WTC11 (cell line): Measurements from ENCODE around the gene ASIC2. TPM values are rescaled to one million over a fixed set of nuclear protein-coding genes. Genes with fewer than 3 reads are reported as not detected.

ENCODE experiments used
- ATAC-seq: fragments of 200-7000 bp; cut with Tn5 transposase; 2 replicates; pipeline ENCODE4 v1.10.0; 2021; ENCODE audit warnings: mild to moderate bottlenecking, moderate library complexity
- CTCF ChIA-PET: fragments of 300-600 bp; sonication (Branson Sonifier 250); formaldehyde crosslinking; loops from one replicate; lab custom pipeline; 2021; ENCODE audit warnings: antibody characterized with exemption; lab: Charles Lee
- POLR2A ChIA-PET: fragments of 350-600 bp; sonication (Branson Sonifier 250); formaldehyde crosslinking; loops from one replicate; lab custom pipeline; 2021; ENCODE audit warnings: antibody characterized with exemption; lab: Charles Lee
- DNase-seq: peaks from one replicate; pipeline ENCODE4 v3.0.0; 2021; ENCODE audit warnings: low spot score
- H3K27ac Mint-ChIP-seq: 2 replicates; pipeline ENCODE4 v1.8.0; 2021; ENCODE audit warnings: mixed read lengths
- H3K27me3 Mint-ChIP-seq: 2 replicates; pipeline ENCODE4 v1.8.0; 2021; ENCODE audit warnings: low read depth, mild to moderate bottlenecking, moderate library complexity, mixed read lengths
- H3K36me3 Mint-ChIP-seq: 2 replicates; pipeline ENCODE4 v1.8.0; 2021; ENCODE audit warnings: mixed read lengths
- H3K4me1 Mint-ChIP-seq: 2 replicates; pipeline ENCODE4 v1.8.0; 2022; ENCODE audit warnings: mixed read lengths
- H3K4me3 Mint-ChIP-seq: 2 replicates; pipeline ENCODE4 v1.8.0; 2021; ENCODE audit warnings: mild to moderate bottlenecking, moderate library complexity, mixed read lengths
- H3K9me3 Mint-ChIP-seq: 2 replicates; pipeline ENCODE4 v1.8.0; 2021; ENCODE audit warnings: mixed read lengths
- ATF1 ChIP-seq: sonication (generic); formaldehyde crosslinking; IDR thresholded peaks from 2 replicates; pipeline ENCODE4 v1.8.1; 2023; ENCODE audit warnings: mild to moderate bottlenecking, moderate library complexity, missing genetic modification reagents
- EMX1 ChIP-seq: fragments of 250-450 bp; sonication (Bioruptor Pico); IDR thresholded peaks from 2 replicates; pipeline ENCODE4 v1.8.0; 2021; ENCODE audit warnings: mild to moderate bottlenecking
- ETV6 ChIP-seq: sonication (generic); formaldehyde crosslinking; IDR thresholded peaks from 2 replicates; pipeline ENCODE4 v1.8.1; 2022; ENCODE audit warnings: mild to moderate bottlenecking, missing genetic modification reagents
- HMGA2 ChIP-seq: fragments of 250-450 bp; sonication (Bioruptor Pico); IDR thresholded peaks from 2 replicates; pipeline ENCODE4 v1.4.0; 2021; ENCODE audit warnings: mild to moderate bottlenecking, moderate library complexity
- KAT7 ChIP-seq: sonication (generic); formaldehyde crosslinking; IDR thresholded peaks from 2 replicates; pipeline ENCODE4 v1.8.1; 2023; ENCODE audit warnings: missing genetic modification reagents, mild to moderate bottlenecking, borderline replicate concordance
- NFATC4 ChIP-seq: fragments of 250-450 bp; sonication (Bioruptor Pico); IDR thresholded peaks from 2 replicates; pipeline ENCODE4 v1.9.0; 2021; ENCODE audit warnings: mild to moderate bottlenecking
- NFYB ChIP-seq: sonication (generic); formaldehyde crosslinking; conservative IDR thresholded peaks from 2 replicates; pipeline ENCODE4 v1.8.0; 2022; ENCODE audit warnings: low read depth, missing genetic modification reagents
- NR1H2 ChIP-seq: sonication (generic); formaldehyde crosslinking; IDR thresholded peaks from 2 replicates; pipeline ENCODE4 v1.9.0; 2021; ENCODE audit warnings: mild to moderate bottlenecking, moderate library complexity, missing genetic modification reagents
- NR2C2 ChIP-seq: sonication (generic); formaldehyde crosslinking; IDR thresholded peaks from 2 replicates; pipeline ENCODE4 v1.8.0; 2022; ENCODE audit warnings: mild to moderate bottlenecking, missing genetic modification reagents
- NR3C1 ChIP-seq: sonication (generic); formaldehyde crosslinking; conservative IDR thresholded peaks from 2 replicates; pipeline ENCODE4 v1.8.1; 2023; ENCODE audit warnings: low read depth, mild to moderate bottlenecking, missing genetic modification reagents
- OVOL2 ChIP-seq: fragments of 250-450 bp; sonication (Bioruptor Pico); IDR thresholded peaks from 2 replicates; pipeline ENCODE4 v1.9.0; 2021; ENCODE audit warnings: mild to moderate bottlenecking, borderline replicate concordance
- PRRX2 ChIP-seq: fragments of 250-450 bp; sonication (Bioruptor Pico); IDR thresholded peaks from 2 replicates; pipeline ENCODE4 v1.8.0; 2021; ENCODE audit warnings: mild to moderate bottlenecking
- SMAD4 ChIP-seq: sonication (generic); formaldehyde crosslinking; IDR thresholded peaks from 2 replicates; pipeline ENCODE4 v1.8.0; 2022; ENCODE audit warnings: mild to moderate bottlenecking, missing genetic modification reagents
- TCF7 ChIP-seq: sonication (generic); formaldehyde crosslinking; IDR thresholded peaks from 2 replicates; pipeline ENCODE4 v1.8.0; 2022; ENCODE audit warnings: mild to moderate bottlenecking, low read depth, missing genetic modification reagents, moderate library complexity
- TEAD1 ChIP-seq: sonication (generic); formaldehyde crosslinking; IDR thresholded peaks from 2 replicates; pipeline ENCODE4 v1.8.0; 2022; ENCODE audit warnings: mild to moderate bottlenecking, missing genetic modification reagents
- TEAD4 ChIP-seq: sonication (generic); formaldehyde crosslinking; IDR thresholded peaks from 2 replicates; pipeline ENCODE4 v1.8.0; 2022; ENCODE audit warnings: mild to moderate bottlenecking, missing genetic modification reagents
- ZNF317 ChIP-seq: sonication (generic); formaldehyde crosslinking; IDR thresholded peaks from 2 replicates; pipeline ENCODE4 v1.8.1; 2023; ENCODE audit warnings: low read depth, mild to moderate bottlenecking, moderate library complexity, missing genetic modification reagents, borderline replicate concordance
- total RNA-seq: library from RNA; stranded (reverse); gene quantifications from 3 replicates; pipeline ENCODE4 v1.2.3, GENCODE V29; 2021
- TF ChIP-seq, protein P1 (sequence below): sonication (generic); formaldehyde crosslinking; IDR thresholded peaks from 2 replicates; pipeline ENCODE4 v1.8.1; 2023; ENCODE audit warnings: mild to moderate bottlenecking, missing genetic modification reagents
- TF ChIP-seq, protein P2 (sequence below): sonication (generic); formaldehyde crosslinking; IDR thresholded peaks from 2 replicates; pipeline ENCODE4 v1.8.1; 2023; ENCODE audit warnings: mild to moderate bottlenecking, missing genetic modification reagents, borderline replicate concordance
- TF ChIP-seq, protein P3 (sequence below): fragments of 250-450 bp; sonication (Bioruptor Pico); conservative IDR thresholded peaks from 2 replicates; pipeline ENCODE4 v1.9.0; 2021; ENCODE audit warnings: mild to moderate bottlenecking
- TF ChIP-seq, protein P4 (sequence below): sonication (generic); formaldehyde crosslinking; IDR thresholded peaks from 2 replicates; pipeline ENCODE4 v1.8.1; 2022; ENCODE audit warnings: mild to moderate bottlenecking, moderate library complexity, missing genetic modification reagents
- TF ChIP-seq, protein P5 (sequence below): sonication (generic); formaldehyde crosslinking; IDR thresholded peaks from 2 replicates; pipeline ENCODE4 v1.8.1; 2023; ENCODE audit warnings: mild to moderate bottlenecking, missing genetic modification reagents
- TF ChIP-seq, protein P6 (sequence below): fragments of 250-450 bp; sonication (Bioruptor Pico); IDR thresholded peaks from 2 replicates; pipeline ENCODE4 v1.9.0; 2021; ENCODE audit warnings: mild to moderate bottlenecking
- TF ChIP-seq, protein P7 (sequence below): sonication (generic); formaldehyde crosslinking; conservative IDR thresholded peaks from 2 replicates; pipeline ENCODE4 v1.8.1; 2022; ENCODE audit warnings: mild to moderate bottlenecking, missing genetic modification reagents

Gene ASIC2
- total RNA-seq, 1 experiment from 2014 or later: 2.7 TPM

DNA sequence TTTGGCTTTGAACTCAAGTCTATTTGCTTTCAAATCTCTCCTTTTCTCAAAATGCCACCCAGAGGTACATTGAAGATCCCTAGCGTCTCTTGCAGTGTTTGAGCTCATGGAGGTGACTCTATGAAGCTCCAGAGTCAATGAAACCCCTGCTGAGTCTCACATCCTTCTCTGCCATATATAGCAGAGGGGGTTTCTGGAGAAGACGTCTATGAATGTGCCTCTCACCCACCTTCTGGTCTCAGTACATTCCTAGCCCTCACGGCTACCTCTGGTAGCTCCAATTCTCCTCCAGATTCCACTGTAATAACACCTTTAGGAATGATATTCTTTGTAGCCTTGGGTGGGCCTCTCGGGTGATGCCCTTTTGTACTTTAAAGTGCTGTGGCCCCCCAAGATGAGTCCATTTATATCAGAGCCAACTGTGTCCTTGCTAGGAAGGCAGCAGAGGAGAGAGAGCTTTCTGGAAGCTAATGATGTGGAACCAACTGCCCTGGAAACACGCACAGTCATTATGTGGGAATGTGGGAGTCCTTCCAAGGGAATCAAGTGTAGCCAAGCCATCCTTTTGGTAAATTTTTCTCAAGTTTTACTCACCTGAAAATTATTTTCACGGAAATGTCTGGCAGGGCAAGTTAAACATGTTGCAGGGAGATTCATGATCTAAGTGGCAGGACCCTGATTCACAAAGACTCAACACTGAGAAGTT lies 123.4 kb downstream of the ASIC2 start (continued):
- TF ChIP-seq ZNF317 (CRISPR knock-in tag) (no peak), NR3C1 (CRISPR knock-in tag) (no peak), TEAD4 (no peak), PRRX2 (CRISPR knock-in tag) (no peak), SMAD4 (CRISPR knock-in tag) (no peak), NR1H2 (CRISPR knock-in tag) (no peak)
- TF ChIP-seq, protein P1, sequence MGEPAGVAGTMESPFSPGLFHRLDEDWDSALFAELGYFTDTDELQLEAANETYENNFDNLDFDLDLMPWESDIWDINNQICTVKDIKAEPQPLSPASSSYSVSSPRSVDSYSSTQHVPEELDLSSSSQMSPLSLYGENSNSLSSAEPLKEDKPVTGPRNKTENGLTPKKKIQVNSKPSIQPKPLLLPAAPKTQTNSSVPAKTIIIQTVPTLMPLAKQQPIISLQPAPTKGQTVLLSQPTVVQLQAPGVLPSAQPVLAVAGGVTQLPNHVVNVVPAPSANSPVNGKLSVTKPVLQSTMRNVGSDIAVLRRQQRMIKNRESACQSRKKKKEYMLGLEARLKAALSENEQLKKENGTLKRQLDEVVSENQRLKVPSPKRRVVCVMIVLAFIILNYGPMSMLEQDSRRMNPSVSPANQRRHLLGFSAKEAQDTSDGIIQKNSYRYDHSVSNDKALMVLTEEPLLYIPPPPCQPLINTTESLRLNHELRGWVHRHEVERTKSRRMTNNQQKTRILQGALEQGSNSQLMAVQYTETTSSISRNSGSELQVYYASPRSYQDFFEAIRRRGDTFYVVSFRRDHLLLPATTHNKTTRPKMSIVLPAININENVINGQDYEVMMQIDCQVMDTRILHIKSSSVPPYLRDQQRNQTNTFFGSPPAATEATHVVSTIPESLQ: no peak
- TF ChIP-seq, protein P2, sequence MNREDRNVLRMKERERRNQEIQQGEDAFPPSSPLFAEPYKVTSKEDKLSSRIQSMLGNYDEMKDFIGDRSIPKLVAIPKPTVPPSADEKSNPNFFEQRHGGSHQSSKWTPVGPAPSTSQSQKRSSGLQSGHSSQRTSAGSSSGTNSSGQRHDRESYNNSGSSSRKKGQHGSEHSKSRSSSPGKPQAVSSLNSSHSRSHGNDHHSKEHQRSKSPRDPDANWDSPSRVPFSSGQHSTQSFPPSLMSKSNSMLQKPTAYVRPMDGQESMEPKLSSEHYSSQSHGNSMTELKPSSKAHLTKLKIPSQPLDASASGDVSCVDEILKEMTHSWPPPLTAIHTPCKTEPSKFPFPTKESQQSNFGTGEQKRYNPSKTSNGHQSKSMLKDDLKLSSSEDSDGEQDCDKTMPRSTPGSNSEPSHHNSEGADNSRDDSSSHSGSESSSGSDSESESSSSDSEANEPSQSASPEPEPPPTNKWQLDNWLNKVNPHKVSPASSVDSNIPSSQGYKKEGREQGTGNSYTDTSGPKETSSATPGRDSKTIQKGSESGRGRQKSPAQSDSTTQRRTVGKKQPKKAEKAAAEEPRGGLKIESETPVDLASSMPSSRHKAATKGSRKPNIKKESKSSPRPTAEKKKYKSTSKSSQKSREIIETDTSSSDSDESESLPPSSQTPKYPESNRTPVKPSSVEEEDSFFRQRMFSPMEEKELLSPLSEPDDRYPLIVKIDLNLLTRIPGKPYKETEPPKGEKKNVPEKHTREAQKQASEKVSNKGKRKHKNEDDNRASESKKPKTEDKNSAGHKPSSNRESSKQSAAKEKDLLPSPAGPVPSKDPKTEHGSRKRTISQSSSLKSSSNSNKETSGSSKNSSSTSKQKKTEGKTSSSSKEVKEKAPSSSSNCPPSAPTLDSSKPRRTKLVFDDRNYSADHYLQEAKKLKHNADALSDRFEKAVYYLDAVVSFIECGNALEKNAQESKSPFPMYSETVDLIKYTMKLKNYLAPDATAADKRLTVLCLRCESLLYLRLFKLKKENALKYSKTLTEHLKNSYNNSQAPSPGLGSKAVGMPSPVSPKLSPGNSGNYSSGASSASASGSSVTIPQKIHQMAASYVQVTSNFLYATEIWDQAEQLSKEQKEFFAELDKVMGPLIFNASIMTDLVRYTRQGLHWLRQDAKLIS (CRISPR knock-in tag): no peak
- TF ChIP-seq, protein P3, sequence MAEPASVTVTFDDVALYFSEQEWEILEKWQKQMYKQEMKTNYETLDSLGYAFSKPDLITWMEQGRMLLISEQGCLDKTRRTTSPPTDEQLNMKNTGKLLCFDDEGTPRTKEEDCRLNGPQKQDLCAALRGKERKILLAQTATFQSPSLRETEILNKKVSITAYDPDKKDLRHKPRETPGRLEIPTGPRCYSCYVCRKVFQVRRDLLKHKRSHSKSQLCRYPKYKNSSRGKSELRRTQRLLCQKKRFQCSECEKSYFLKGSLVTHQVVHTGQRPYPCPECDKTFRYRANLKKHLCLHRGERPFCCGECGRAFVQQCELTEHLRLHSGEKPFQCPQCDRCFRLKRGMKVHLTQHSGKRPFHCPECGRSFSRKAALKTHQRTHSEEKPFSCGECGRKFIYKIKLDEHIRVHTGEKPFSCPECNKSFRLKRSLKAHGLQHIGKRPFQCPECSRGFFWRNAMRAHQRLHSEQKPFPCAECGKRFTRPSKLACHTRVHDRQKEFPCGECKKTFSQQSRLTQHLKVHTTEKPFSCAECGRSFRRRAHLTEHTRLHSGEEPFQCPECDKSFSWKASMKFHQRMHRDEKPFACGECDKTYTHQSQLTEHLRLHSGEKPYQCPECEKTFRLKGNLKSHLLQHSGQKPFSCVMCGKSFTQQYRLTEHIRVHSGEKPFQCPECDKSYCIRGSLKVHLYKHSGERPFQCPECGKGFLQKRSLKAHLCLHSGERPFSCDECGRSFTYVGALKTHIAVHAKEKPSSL: no peak

DNA sequence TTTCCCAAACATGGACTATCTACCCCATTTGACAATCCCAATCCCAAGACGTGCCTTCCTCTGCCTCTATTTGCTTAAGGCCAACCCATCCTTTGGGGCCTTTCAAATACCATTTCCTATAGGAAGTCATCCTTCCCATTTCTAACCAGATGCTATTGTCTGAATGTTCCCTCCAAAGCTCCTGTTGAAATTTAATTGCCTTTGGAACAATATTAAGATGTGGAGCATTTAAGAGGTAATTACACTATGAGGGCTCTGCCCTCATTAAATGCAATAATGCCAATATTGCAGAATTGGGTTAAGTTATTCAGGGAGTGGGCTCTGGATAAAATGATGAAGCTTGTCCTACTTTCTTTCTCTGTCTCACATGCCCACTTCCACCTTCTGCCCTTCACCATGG lies 125.4 kb downstream of the ASIC2 start:
- no peak for ATAC-seq
- ChIA-PET CTCF (no interaction called here), POLR2A (no interaction called here)
- no peak overlapping the region for H3K27ac Mint-ChIP-seq
- no peaks in the 10 kb centered on the region for H3K36me3 Mint-ChIP-seq
- no peak for DNase-seq
- H3K4me3 Mint-ChIP-seq: no peak overlapping the region
- H3K9me3 Mint-ChIP-seq: peaks cover 4% of the 10 kb centered on the region; the same call in 1 of the 2 replicates
- H3K4me1 Mint-ChIP-seq: no peaks in the 10 kb centered on the region
- H3K27me3 Mint-ChIP-seq: peaks cover 9% of the 10 kb centered on the region
- no peak for TF ChIP-seq ZNF317 (CRISPR knock-in tag)
- TF ChIP-seq, protein P4, sequence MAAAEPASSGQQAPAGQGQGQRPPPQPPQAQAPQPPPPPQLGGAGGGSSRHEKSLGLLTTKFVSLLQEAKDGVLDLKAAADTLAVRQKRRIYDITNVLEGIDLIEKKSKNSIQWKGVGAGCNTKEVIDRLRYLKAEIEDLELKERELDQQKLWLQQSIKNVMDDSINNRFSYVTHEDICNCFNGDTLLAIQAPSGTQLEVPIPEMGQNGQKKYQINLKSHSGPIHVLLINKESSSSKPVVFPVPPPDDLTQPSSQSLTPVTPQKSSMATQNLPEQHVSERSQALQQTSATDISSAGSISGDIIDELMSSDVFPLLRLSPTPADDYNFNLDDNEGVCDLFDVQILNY (CRISPR knock-in tag): no peak
- no peak for TF ChIP-seq NFATC4 (CRISPR knock-in tag)
- no peak for TF ChIP-seq TEAD4
- TF ChIP-seq HMGA2: no peak
- no peak for TF ChIP-seq OVOL2 (CRISPR knock-in tag)
- TF ChIP-seq, protein P5, sequence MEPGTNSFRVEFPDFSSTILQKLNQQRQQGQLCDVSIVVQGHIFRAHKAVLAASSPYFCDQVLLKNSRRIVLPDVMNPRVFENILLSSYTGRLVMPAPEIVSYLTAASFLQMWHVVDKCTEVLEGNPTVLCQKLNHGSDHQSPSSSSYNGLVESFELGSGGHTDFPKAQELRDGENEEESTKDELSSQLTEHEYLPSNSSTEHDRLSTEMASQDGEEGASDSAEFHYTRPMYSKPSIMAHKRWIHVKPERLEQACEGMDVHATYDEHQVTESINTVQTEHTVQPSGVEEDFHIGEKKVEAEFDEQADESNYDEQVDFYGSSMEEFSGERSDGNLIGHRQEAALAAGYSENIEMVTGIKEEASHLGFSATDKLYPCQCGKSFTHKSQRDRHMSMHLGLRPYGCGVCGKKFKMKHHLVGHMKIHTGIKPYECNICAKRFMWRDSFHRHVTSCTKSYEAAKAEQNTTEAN (CRISPR knock-in tag): no peak
- no peak for TF ChIP-seq TEAD1
- no peak for TF ChIP-seq NR2C2
- TF ChIP-seq ETV6 (CRISPR knock-in tag): no peak
- no peak for TF ChIP-seq KAT7
- TF ChIP-seq, protein P6, sequence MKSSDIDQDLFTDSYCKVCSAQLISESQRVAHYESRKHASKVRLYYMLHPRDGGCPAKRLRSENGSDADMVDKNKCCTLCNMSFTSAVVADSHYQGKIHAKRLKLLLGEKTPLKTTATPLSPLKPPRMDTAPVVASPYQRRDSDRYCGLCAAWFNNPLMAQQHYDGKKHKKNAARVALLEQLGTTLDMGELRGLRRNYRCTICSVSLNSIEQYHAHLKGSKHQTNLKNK: no peak
- TF ChIP-seq, protein P7, sequence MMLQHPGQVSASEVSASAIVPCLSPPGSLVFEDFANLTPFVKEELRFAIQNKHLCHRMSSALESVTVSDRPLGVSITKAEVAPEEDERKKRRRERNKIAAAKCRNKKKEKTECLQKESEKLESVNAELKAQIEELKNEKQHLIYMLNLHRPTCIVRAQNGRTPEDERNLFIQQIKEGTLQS (CRISPR knock-in tag): no peak
- TF ChIP-seq NFYB (CRISPR knock-in tag): no peak
- no peak for TF ChIP-seq EMX1 (CRISPR knock-in tag)
- TF ChIP-seq ATF1: no peak
- no peak for TF ChIP-seq TCF7 (CRISPR knock-in tag)
